GM12891 (cell line): ENCODE data around the gene ACTL8.

ENCODE experiments used
- POLR2A ChIP-seq: IDR thresholded peaks from 2 replicates; pipeline ENCODE4 v1.6.1; 2011; ENCODE audit warnings: low read depth, low read length, control low read depth
- POLR2AphosphoS5 ChIP-seq: IDR thresholded peaks from 2 replicates; pipeline ENCODE4 v1.6.1; 2011; ENCODE audit warnings: low read depth, low read length, control low read depth
- SPI1 ChIP-seq: IDR thresholded peaks from 2 replicates; pipeline ENCODE4 v1.6.1; 2011; ENCODE audit warnings: low read depth, low read length, control low read depth
- TAF1 ChIP-seq: IDR thresholded peaks from 2 replicates; pipeline ENCODE4 v1.6.1; 2011; ENCODE audit warnings: low read depth, low read length, control low read depth

GRCh38 chr1:17846341-17846740 is 91.2 kb downstream of the ACTL8 start:
- no peak for TF ChIP-seq POLR2A
- no peak for TF ChIP-seq TAF1
- TF ChIP-seq POLR2AphosphoS5 = no peak
- no peak for TF ChIP-seq SPI1
